Activated CD4-positive, alpha-beta T cell treated with anti-CD3 and anti-CD28 coated beads, Interleukin-2, Interleukin-4, amounts not matched to agents 100 ng/mL and 50 ng/mL, durations not matched to agents 16 hours and 8 hours (primary cell): ENCODE results near the gene PDE4D.

Source experiments
- DNase-seq: peaks from one replicate; pipeline ENCODE4 v3.0.0-alpha.2; 2020; ENCODE audit warnings: low spot score

The PDE4D gene

DNA sequence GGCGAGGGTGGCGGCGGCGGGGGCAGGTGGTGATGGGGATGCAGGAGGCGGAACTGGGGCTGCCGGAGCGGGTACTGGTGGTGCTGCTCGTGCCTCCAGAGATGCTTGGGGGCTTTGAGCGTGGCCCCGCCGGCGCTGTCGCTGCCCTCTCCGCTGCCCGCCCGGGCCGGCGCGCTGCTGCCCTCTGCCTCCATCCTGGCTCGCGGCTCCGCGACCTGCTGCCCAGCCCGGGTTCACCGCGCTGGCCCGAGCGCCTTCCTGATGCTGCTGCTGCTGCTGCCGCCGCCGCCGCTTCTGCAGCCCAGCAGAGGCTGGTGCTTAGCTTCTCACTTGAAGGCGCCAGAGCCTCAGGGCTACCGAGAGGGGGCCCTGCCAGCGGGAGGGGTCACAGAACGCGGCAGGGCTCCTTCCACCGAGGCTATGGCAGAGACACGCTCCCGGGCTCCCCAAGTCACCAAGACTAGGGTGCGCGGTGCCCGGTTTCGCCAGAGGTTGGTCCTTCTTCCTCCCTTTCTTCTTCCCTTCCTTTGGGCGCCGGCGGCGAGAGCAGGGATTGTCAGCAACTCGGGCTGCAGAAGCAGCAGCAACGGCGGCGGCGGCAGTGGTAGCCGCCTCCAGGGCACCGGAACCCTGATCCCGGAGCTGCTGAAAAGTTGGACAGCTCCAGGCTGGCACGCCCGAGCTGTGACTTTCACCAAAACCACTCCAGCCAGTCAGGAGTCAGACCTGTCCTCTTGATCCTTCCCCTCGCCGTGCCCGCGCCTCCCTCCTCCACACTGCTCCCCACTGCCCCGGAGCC lies at the start of gene PDE4D:
PDE4D (minus strand) TSS at position 298 of the 799 bp plus-strand sequence.
- peak; percentile 0 for DNase-seq

DNA sequence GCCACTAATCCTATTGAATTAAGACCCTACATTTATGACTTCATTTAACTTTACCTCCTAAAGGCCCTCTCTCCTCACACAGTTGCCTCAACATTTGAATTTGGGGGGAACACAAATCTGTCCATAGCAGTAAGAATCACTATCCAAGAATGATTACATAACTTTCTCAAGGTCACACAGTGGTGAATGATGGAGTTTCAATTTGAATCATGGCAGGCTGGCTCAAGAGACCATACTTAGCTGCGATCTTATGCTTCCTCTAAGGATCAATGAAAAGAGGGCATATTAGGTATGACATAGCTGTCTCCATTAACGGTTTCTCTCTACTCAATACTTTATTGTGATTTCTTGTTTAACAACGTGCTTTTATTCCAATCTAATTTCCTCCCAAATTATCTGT lies 44.1 kb upstream of the PDE4D start:
- no peak for DNase-seq

DNA sequence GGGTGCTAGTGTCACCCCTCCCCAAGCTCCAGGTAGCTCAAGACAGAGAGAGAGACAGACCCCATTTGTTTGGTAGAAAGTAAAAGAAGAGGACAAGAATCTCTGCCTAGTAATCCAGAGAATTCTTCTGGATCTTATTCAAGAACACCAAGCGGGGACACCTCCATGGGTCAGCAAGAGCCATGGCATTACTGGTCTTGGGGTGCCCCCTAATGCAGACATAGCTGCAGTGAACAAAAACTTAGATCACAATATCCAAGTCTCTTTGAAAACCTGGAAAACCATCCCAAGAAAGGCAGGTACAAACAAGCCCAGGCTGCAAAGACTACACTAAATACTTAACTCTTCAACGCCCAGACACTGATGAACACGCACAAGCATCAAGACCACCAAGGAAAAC lies 29.9 kb upstream of the PDE4D start:
- no peak for DNase-seq

DNA sequence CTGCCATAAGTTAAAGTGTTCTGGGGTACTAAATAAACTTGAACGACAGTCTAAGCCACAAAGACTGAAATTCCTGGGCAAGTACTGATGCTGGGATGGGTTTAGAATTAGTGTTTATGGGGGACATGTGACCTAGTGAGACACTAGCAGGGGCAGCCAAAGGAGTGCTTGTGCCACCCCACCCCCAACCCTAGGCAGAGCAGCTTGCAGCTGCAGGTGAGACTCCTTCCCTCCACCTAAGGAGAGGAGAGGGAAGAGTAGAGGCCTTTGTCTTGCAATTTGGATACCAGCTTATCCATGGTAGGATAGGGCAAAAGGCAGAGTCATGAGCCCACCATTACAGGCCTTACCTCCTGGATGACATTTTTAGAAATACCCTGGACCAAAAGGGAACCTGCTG lies 28.7 kb upstream of the PDE4D start:
- no peak for DNase-seq

DNA sequence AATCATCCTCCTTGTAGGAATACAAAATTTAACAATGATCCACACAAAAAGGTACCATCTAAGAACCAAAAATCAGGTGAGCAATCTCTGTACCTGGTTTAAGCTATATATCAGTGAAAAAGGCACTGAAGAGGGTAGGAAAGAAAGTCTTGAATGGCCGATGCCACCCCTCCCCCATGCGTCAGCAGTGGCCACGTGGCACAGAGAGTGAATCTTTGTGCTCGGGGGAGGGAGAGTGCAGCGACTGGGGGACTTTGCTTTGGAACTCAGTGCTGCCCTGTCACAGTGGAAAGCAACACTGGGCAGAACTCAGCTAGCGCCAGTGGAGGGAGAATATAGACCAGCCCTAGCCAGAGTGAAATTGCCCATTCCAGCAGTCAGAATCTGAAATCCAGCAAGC lies 28.3 kb upstream of the PDE4D start:
- no peak for DNase-seq

DNA sequence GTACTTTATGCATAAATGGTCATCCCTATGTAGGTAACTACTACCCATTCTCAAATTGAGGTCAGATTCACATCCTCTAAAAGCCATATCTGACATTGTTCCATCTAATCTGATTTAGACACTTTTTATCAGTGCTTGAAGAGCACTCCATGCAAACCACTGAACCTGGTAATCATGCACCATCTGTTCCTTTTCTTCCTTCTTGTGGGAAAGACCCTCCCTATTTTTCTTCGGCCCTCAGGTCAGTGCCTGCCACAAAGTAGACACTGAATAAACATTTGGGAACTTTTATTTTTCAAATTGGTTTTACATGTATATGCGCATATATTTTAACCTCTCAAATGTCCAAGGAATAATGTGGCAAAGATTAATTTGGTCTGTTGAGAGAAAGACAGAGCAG lies 26.0 kb upstream of the PDE4D start:
- no peak for DNase-seq

DNA sequence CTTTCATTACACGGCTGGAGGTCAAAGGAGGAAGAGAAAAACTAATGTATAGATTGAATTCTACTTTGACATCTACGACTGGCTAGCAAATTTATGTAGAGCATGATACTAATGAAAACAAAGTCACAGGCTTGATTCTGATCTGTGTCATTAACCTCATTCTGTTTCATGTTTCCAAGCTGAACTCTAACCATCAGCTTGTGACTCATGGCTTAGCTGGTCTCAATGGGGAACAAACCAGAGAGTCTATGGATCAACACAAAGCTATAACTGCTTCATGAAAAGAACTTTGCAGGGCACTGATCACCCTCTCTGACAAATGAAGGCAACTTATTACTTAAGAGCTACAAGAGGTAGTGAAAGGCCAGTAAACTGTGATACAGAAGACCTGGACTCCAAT lies 23.6 kb upstream of the PDE4D start:
- DNase-seq, result no peak

DNA sequence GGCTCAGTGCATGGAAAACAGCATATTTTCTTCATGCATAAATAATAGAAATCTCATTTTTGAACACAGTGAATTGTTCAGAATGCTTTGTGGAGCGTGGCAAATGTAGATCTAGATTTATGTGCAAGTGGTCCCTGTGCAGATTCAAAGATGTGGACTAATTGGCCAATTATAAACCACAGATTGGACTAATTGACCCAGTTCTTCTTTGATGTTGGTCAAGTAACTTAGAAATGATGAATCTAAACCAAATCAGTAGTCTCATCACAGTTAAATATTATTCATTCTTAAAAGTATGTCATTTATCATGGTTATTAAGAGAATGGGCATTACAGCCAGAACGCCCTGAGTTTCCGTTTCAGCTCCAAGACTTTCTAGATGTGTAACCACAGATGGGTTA lies 11.7 kb upstream of the PDE4D start:
- DNase-seq, result no peak

DNA sequence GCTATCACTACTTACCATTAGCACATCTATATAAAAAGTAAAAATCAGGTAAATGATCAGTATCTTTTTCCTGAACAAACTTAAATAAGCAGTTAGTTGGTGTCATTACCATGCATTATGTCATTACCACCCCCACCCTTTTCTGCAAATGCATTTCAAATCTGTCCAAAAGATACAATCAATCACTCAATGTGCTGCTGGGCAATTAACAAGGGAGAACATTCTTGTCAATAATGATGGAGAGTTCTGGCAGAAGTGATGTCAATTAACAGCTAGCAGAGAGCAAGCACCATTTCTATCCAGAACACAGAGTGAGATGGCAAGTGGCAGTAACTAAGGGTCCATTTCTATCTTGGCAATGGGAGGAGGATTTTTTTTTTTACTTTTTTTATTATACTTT lies 3.5 kb upstream of the PDE4D start:
- DNase-seq, result no peak

DNA sequence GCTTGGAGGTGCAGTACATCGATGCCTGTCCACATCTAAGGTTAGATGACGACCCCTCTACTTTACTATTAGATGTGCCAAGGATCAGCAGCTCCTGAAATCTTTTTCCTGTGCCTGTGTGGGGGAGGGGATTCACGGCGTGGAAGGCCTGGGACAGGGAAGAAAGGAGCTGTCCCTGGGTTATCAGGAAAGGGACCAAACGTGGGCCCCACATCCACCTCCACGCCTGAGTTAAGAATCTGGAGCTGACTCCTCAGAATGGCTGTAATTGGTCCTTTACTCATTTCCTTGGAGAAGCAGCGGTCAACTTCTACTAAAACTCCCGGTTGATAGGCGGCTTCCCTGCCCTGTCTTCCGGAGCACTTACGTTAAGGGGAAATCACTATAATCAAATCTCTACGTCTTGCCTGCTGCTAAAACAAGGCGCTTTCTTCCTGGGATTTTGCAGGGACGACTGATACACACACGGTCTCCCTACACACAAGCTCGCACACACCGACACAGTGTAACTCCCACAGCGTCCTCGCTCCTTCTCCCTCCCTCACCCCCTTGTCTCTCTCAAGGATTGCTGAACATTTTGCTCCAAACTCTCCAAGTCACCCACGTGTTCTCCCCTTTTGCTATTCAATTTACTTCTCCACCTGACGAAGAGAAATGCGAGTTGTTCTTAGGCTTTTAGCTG lies 1.4 kb downstream of the PDE4D start:
- no peak for DNase-seq

DNA sequence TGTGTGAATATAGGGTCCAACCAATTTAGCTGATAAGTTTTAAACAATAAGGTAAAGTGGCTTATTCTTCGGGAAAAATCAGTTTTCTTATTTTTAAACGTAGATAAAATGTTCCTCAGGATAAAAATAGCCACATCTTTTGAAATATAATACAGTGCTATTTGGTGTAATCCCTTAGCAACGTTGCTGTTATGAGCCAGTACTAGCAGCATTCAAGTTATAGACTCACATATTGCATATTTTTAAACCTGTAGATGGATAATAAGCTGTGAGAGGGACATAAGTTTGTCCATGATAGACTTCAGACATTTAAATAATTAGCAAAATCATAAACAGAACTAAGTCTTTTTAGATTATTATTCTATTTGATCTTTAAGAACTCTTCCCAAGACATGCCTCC lies 6.3 kb downstream of the PDE4D start:
- DNase-seq, result no peak

DNA sequence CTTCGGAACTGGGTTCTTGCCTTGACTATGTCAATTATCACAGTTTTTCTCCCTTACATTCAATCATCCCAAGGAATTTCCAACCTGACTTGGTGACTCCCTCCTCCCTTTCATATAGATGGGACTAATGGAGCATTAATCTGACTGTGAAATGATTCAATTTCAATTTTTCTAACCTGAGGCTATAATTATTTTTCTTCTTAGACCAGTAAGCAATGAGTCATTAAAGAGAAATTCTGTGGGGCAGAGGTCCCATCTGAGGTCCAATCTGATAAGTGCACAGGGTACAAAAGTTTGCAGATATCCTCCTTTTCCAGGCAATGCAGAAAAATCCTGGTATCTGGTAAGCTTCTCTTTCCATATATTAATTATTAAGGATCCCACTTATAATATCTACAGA lies 18.9 kb downstream of the PDE4D start:
- DNase-seq, result no peak

DNA sequence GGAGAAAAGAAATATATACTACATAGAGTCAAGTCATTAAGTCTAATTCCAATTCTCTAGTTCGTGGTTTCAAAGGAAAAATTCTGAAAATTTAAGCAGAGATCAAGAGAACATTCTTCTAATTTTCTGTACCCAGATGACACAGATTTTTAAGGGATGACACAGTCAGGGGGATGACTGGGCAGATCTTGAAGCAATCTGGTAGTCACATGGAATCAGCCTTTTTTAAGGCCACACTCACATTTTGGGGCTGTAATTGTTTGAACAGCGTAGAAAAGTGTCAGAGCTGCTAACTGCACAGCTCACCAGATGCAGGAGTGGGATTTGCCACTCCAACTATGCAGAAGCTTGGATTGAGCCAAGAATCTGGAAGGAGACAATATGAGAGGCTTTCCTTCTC lies 20.4 kb downstream of the PDE4D start:
- DNase-seq, result no peak

DNA sequence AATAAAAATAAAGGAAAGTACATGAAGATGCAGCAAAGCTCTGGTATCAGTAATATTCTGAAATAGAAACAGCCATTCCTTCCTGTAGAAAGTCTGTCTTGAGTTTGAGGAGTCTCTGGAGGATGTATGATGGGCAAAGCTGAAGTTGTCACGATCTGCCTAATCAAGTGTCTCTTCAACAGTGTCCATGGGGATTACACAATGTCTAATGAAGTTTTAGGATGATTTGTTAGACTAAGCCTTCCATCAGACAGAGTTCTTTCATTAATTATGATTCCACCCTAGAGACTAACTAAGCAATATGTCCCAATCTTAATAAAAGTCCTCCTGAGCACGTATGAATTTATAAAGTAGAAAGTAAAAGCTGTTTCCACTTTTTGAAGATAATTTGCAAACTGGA lies 26.9 kb downstream of the PDE4D start:
- no peak for DNase-seq

DNA sequence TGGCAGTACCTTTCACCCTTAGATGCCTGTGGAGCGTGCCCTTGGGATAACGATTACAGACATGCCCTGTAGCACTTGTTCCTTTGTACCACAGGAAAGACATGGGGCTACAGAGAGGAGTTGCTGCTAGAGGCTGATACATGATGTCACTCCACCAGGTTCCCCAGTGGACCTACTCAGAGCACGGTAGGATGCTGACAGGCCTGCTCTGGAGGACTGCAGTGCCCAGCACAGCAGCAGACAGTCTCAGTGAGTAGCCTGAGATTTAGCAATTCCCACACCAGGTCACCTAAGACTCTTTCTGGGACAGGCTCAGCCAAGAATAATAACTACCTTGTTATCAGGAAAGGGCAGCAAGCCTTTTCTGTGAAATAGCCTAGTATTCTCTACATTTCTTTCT lies 28.8 kb downstream of the PDE4D start:
- no peak for DNase-seq

DNA sequence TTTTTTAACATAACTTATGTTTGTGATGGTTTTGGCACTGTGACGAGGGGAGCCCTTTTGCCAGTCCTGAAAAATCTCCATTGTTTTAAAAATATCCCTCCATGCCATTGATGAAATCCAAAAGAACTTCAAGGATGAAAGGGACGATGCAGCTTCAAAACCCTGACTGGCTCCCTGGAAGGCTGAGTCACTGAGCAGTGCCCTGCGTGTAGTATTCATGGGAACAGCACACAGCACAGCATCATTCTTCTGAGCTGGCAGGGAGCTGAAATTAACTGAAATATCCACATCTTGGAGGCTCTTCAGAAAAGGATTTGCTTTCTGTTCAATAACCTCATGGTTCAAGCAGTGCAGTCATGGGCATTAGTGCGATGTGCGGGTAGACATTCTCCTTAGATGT lies 29.7 kb downstream of the PDE4D start:
- no peak for DNase-seq

DNA sequence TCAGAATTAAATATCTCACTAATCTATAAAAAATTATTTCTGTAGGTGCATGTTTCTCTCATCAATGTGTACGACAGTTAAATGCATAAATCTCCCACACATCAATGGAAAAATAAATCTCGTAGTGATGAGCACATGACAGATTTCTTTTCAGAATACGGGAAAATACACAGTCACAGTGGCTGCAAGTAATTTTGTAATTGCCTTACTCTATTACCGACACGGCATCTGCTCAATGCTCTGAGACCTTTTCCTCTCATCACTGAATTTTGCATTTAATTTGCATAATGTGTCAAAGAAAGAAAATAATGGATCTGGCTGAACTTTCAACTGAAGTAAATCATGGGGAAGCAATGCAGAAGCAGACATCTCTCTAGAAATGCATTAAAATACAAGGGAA lies 37.2 kb downstream of the PDE4D start:
- DNase-seq, result no peak

DNA sequence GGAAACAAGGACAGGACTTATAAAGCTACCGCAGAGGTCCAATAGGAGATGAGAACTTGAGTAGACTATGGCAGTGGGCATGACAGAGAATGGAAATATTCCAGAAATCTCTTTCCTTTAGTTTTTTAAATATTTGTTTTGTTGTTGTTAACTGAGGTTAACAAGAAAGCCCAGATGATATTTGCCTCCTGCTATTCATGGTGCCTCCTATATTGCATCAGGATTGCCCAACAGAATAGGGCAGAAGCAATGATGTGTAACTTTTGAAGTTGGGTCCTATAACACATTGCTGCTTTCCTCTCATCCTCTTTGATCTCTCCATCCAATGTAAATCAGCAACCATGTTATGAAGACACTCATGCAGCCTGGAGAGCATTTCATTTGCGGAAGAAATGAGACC lies 42.8 kb downstream of the PDE4D start:
- no peak for DNase-seq

DNA sequence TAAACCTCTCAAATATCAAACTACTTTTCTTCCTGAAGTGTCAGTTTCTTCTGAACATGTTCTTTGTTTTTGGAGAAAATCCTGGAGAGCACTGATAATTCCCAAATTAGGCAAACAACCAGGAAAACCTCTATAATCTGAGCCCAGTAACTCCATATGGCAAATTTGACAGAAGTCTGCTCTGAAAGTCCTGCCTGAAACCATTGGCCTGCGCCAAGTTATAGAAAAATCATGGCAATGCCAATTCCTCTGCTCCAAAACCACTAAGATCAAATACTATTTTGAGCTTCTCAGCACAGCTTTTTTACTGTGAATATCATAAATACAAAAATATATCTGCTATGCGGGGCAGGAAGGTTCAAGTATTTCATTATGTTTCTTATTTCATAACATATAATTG lies 45.9 kb downstream of the PDE4D start:
- DNase-seq, result no peak

DNA sequence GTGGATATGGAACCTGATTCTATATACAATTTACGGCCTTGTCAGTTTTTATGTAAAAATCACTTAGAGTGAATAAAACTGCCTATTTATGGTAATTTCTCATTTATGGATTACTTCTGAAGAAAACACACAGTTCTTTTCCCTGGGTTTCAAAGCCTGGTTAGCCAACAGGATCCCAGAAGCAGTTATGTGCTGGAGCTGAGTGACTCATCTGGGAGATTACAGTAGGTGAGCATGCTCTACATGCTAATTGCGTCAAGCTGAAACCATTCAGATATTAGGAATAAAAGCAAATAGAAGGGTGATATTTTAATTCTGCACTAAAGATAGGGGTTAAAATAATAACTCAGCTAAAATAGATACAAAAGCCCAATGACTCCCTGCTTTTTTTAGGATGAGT lies 47.8 kb downstream of the PDE4D start:
- no peak for DNase-seq

DNA sequence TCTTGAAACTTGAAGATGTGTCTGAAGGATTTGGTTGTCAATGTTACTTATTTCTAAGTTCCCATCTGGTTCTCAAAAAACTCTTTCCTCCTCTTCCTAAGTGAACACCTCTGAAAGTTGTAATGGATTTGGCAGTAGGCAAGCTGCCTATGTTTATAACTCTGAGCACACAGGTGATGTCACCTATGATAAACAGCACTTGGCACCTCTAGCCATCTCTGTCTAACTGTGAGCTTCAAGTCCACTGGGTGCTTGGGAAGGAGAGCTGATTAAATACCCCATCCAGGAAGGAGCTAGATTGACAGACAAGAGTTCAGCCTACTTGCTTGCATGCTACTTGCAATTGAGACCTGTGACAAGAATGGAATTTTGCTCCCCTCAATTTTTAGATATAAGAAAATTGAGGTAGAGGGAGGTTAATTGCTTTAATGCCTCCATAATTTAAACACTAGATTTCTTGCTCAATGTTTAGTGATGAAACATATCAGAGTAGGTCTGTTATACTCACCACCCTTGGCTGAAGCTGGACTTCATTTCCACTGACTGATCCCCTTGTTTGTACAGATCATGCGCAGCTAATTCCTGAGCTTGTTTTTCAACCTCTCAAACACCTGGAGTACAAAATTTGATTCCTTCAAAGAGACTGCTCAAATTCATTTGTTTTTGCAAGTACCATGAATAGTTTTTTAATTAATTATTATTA lies 49.9 kb downstream of the PDE4D start:
- DNase-seq, result no peak

DNA sequence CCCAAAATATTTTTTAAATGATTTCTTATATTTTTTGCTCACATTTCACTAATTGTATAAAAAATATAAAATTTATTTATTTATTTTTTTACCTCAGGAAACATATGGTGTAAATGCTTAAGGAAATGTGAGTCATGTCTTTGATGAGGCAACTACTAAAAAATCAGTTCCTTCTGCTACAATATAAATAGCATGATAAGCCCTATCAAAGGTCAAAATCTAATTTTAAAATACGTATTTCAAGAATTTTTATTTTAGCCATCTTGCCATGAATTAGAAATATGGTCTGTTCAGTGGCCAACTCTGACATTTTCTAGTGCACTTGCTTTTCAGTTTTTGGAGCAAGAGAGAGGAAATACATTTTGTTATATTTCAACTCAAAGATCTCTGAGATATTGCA lies 50.5 kb downstream of the PDE4D start:
- DNase-seq, result no peak

DNA sequence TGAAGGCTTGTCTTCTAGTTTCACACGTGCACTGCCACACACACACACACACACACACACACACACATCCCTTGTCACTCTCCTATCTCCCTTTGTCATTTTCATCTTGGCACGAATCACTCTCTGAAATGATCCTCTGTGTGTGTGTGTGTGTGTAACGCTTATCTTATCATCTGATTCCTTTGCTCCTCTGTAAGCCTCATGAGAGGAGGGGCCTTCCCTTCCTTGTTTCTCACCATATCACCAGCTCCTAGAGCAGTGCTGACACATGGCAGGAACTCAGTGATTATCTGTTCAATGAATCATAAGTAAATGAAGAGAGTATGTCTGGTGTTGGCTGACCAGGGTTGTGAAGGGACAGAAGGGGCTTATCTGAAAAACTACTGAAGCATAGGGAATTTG lies 53.3 kb downstream of the PDE4D start:
- no peak for DNase-seq
